GM18870 (cell line): ENCODE results near the gene XRCC3.

ENCODE experiments used
- ATAC-seq: cut with Tn5 transposase; IDR thresholded peaks from one replicate; pipeline ENCODE4 v1.9.1; 2021; ENCODE audit warnings: moderate library complexity; ENCODE audit not compliant: unreplicated experiment

XRCC3 gene

DNA sequence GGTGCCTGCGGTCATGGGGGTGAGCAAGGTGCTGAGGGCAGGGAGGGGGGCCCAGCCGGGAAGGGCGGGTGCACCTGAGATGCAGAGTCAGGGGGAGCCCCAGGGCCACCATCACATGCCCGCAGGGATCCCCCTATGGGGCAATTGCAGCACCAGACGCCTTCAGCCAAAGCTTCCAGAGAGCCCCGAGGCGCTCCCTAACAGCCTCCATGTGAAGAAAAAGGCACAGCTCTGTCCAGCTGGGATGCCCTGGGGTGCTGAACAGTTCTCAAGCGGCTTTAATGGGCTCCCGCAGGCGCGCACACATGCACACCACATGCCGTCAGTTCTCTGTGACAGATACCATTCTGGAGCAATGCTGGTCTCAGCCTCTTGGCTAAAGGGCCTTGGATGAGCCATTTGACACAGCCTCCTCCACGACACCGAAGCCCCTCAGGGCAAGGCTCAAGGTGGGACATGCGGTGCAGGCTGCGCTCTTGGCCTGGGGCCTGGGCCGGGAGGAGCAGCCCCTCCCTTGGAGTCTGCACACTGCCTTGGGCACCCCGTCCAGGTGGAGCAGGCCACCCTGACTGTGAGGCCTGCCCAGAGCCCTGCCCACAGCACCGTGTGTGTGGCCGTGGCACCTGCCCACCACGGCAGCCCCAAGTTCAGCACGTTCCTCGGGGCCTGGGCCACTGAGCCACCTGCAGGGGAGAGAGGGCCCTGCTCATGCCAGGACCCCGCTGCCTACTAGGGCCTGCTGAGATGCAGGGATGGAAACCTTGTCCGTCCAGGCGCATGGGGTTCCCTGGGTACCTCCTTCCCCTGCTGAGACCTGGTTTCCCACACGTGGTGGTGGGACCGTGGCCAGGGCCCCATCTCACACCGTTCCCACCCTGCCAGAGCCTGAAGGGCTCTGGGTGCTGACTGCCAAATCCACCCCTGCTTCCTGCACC is 7.7 kb downstream of the XRCC3 start:
- no peak for ATAC-seq

DNA sequence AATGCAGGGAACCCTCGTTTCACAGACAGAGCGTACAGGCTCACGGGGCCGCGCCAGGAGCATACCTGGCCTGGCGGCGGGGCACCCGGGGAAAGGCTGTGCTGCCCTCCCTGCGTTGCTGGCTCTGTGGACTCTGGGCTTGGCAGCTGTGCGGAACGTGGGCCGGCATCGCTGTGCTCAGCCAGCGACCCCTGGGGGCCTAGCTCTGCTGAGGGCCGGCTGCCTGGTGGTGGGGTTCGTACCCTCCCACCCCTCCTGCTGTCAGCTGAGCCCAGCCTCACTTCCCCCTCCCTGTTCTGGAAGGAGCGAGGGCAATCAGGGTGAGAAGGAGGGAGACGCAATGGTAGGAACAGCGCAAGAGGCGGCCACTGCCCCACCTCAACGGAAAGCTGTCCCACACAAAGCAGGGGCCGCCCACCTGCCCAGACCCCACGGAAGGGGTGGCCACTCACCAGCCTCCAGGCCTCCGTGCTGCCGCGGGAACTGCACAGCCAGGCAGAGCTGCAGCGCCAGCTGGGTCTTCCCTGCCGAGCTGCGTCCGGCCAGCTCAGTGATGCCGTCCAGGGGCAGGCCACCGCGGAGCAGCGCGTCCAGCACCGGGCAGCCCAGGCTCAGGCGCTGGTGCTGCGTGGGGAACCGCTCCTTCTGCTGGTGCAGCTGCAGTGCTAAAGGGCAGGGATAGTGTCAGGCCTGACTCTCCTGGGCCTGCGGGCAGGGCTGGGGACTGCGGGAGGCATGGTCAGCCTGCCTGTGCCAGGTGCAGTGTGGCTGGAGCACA is 8.5 kb downstream of the XRCC3 start:
- ATAC-seq, result no peak

DNA sequence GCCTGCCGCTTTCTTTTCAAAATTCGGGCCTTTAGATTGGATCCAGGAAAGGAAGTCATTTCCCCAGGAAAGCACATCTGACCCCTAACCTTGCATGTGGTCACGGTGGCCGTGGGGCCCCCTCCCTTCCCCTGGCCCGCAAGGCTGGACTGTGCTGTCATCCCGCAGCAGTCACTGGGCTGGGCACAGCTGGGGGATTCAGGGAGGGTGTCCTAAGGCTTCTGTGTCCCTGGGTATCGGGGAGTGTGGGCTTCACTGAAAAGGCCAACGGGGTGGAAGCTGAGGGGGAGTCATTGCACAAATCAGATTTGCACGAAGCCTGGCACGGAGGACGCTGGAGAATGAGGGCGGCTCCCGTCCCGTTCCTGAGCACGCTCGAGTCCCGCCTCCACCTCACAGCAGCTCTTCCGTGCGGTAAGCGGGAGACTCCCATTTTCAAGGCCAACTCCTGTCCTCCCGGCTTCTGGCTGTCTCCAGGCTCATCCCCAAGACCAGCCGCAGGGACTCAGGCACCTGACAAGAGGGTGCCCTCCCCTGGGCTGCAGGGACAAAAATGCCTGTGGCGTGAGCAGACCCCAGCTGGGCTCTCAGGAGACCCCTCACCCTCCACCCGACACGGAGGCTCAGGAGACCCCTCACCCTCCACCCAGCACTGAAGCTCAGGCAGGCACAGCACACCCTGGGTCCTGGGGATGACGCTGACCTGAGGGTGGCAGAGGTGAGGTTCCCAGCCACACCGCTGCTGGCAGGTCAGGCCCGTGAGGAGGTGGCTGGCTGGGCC is 9.6 kb downstream of the XRCC3 start:
- ATAC-seq, result no peak

DNA sequence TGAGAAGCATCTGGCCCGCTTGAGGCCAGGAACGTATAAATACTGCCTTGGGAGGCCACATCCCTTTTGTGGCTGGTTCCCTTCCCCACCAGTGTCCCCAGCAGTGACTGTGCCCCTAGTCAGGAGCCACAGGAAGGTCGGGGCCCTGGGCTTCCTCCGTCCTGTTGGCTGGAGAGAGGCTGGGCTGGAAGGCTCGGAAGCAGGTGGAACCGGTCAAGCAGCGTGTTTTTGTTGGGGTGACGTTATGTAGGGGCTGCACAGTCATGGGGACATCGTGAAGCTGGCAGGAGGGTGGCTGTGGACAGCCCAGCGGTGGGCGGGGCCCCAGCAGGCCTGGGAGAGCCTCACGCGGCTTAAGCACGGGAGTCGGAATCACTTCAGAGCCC is 10.1 kb downstream of the XRCC3 start:
- ATAC-seq, result no peak

DNA sequence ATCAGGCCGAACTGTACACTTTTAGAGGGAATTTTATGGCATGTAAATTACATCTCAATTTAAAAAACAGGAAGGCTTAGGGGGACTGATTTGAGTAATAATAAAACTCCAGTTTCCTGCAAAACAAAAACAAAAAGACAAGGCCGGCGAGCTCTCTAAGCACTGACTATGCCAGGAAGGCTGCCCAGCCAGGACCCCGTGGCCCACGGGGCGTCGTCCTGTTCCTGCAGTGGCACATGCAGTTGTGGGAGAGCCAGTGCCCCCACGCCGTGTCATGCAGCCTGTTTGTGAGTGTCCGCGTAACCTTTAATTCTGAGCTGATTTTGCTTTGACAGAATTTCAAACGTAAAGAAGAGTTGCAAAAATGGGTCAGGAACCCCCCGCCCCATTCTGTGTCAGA is 10.5 kb downstream of the XRCC3 start:
- no peak for ATAC-seq

DNA sequence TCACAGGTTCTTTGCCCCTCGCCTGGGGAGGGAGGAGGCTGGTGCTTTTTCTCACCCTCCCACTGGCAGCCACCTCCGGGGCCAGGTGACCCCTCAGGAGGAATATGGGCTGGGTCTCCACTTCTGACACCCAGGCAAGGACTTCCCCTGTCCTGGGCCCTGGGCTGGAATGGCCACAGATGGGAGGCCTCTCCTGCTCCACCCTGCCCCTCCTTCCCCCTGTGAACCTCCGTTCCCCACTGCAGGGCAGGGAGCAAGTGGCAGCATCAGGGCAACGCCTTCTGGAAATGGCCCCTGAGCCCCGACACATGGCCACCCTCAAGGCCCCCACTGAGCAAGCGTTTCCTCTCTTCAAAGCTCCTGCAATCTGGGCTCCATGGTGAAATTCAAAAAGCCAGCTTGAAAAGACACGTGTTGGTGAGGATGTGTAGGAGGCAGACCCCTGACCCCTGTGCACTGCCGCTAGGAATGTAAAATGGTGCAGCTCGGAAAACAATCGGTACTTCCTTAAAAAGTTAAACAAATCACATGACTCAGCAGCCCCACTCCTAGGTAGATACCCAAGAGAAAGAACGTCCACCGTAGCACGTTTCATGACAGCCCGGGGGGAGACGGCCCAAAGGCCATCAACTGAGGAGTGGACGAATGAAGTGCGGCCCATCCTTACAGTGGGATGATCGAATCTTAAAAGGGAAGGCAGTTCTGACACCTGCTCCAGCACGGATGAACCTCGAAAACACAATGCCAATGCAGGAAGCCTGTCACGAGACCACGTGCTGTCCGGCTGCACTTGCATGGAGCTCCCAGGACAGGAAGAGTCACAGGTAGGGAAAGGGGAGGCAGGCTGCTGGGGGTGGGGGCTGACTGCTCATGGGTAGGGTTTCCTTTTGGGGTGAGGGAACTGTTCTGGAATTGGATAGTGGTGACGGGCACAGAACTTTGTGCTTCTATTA is 11.5 kb downstream of the XRCC3 start:
- ATAC-seq, result no peak

DNA sequence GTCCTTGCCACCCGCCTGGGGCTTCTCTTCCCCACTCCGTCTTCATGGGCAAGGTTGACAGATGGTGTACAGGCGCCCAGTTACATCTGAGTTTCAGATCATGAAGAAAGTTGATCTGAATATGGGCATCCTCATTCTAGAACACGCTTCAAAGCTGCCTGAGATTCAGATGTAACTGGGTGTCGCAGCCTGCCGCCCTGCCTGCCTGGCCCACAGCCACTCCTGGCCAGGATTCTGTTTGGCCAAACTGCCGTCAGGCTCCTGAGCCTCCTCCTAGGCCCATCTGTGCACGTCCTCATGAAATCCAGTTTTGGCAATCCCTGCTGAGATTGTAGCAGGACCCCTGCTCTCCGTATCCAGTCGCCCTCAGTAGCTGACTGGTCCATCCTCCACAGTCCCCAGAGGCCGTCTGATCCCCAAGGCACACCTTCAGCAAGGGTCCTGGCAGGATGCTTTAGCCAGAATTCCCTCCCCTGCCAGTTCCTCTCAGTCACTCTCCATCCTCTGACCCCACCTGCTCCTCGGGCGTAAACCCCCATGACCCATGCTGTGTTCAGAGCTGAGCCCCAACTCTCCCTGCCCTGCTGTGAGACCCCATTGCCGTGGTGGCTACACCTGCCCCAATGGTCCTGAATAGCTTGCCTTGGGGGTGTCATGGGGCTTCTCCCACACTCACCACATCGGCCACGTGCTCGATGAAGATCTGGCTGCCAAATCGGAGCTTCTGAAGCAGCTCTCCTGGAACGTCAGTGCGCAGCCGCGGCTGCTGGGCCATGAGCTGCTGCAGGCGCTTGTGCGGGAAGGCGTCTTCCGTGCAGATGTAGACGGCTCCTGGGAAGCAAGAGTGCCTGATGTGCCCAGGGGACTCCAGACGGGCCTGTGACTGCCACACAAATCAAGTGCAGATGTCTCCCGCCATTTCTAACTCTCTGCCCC is 12.5 kb downstream of the XRCC3 start:
- ATAC-seq, result no peak

DNA sequence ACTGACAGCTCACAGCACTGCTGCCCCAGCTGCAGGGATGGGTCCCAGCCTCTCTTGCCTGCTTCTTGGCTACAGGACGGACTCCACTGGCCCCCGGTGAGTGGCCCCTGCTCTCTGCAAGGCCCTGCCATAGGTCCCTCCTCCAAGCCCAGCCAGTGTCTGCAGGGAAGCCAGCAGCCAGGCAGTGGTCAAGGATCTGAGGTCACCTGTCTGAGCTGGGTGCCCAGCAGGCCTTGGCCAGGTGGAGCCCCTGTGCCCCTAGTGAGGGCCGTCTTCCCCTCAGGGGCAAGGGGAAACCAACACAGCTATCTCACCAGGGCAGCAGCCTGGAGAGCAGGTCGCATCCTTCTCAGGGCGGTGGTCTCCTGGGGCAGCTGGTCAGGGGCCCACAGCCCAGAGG is 13.2 kb downstream of the XRCC3 start:
- no peak for ATAC-seq

DNA sequence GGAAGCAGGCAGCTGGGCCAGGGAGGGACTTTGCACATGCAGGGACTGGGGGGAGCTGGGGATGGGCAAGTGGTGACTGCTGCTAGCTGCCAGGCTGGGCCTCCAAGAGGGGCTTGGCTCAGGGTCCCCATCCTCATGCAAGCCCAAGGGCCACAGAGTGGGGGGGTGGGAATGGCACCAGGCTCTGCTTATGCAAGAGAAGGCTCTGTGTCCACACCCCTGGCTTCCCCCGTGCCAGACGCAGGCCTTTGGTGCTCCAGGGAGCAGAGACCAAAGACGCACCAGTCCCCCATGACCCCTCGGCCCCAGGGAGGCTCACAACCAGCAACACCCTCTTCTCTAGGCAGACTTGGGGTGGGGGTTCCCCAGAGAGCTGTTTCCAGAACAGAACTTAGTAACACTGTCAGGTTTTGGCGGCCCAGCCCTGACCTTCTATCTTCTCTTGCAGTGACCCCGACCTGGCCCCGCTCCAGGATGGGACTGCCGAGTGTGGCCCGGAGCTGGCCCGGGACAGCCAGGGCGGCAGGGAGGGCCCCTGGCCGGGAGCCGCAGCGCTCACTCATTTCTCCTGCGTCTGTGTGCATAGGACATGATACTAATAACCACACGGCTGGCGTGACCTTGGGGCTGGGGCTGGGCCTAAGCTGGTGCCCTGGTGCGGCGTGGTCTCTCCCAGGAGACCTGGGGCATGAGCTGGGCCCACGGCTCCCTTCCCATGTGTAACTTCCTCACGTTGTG is 14.3 kb downstream of the XRCC3 start:
- no peak for ATAC-seq

DNA sequence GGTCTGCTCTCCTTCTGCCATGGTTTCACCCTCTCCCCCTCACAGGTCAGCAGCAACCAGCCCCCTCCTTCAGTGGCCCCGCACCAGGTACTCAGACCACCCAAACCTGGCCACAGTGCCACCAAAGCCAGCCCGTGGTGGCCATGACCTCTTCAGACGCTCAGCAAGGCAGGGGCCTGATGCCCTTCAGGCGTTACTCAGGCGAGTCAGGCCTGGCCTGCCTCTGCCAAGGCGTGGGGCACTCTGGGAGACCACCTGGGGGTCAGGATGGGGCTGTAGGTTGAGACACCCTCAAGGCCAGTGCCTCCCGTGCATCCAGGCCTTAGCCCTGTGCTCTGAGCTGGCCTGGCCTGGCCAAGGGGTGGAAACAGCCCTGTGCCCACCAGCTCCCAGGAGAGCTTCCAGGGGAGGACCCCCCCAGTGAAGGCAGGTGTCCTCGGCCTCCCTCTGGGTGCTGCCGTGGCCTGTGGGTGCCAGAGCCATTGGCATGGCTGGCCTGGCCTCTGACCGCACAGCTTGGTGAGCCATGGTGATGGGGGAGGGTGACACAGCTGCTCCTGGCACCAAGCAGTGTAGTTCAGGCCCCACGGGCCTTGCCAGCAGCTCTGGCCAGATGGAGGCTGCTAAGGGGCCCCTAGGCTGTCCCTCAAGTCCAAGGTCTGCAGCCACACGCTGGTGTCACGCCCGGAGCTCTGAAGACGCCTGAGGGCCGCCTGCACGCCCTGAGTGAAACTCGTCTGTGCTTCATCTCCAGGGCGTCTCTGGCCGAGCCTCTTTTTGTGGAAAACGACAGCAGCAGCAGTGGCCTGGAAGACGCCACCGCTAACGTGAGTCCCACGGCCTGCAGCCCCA is 15.1 kb downstream of the XRCC3 start:
- no peak for ATAC-seq

DNA sequence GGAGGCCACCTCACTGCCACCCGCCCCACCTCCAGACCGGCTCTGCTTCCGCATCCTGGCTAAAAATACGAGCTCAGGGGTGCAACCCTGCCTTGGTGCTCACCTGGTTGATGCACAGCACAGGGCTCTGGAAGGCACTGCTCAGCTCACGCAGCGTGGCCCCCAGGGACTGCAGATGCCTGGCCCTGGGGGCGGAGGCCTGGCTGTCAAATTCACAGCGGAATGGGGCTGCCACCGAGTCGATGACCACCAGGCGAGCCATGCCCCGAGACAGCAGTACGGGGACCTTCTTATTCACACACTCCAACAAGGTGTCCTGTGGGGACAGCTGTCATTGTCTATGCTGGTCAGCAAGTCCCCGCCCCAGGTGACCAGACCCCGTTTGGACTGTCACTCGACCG is 16.0 kb downstream of the XRCC3 start:
- ATAC-seq, result no peak

DNA sequence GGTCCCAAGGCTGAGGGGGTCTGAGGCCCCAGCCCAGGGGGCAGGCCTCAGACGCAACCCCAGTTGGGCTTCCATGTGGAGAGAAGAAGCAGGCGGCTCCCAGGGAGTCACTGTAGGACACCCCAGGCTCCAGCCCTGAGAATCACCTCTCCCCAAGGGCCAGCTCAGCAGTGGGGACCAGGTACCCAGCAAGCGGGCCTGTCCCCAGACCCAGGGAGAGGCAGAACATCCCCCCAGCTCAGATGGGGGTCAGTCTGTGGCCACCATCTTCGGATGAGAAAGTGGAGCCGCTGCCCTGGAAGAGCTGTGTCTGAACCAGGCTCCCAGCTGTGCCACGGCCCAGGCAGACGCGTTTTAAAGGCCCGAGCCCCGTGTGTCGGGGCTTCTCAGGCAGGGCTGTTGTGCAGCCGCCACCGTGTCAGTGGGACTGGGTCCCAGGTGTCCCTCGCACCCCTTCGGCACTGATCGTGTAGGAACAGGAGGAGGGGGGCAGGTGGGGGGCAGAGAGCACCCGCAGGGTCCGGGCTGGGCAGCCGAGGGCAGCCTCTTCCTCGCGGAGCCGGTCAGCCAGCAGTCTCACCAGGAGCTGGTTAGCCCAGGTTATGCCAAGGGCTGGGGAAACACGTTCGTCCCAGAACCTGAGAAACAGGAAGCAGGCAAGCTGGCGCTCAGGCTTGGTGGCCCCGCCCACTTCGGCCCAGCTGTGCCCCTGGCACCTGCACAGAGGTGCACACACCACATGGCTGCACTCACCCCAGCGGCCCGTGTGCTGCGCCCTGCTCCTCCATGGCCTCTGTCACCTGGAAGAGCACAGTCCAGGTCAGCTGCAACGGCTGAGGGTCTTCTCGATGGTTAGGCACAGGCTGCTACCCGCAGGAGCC is 16.6 kb downstream of the XRCC3 start:
- ATAC-seq, result no peak

DNA sequence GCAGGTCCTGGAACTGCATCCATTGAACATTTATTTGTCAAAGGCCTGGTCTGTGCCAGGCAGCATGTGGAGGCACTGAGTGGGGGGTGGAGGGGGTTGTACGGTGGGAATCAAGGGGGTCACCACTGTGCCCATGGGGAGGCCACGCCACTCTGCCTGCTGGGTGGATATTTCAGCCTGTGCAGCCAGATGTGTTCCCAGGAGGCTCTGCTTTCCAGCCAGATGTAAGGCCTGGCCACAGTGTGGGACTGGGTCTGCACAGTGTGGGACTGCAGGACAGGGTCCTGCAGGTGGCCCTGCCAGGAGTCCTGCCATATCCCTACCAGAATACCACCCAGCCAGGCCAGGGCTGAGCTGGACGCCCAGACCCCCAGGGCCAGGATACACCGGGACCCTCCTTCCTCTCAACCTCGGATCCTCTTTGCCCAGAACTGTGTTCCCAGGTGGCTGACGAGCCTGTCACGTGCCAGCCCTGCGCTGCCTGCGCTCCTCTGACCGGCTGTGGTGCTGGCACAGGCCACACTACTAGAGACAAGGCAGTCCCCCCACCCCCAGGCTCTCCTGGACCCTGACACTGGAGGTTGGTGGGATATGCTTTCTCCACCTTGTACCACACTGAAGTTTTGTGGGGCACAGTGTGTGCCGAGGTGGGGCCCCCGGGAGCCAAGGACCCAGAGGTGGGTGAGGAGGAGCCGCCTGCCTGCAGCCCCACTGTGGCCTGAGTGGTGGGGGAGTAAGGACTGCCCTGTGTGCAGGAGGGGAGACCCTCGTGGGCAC is 17.5 kb downstream of the XRCC3 start:
- no peak for ATAC-seq

DNA sequence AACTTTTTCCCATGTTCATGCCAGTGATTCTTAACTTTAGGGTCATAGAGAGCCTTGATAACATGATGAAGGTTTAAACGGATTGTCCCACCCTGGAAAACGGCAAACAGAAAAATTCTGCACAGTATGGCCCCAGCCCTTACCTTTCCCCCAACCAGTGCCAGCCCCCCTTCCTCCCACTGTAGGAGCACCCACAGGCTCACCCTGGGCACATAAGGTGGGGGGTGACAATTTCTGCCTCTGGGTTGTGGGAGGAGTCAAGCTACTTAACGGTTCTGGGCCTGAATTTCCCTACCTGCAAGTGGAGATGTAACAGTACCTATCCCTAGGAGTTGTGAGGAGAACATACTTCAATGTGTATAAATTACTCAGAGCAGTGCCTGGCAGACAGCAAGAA is 18.0 kb downstream of the XRCC3 start:
- ATAC-seq, result no peak

DNA sequence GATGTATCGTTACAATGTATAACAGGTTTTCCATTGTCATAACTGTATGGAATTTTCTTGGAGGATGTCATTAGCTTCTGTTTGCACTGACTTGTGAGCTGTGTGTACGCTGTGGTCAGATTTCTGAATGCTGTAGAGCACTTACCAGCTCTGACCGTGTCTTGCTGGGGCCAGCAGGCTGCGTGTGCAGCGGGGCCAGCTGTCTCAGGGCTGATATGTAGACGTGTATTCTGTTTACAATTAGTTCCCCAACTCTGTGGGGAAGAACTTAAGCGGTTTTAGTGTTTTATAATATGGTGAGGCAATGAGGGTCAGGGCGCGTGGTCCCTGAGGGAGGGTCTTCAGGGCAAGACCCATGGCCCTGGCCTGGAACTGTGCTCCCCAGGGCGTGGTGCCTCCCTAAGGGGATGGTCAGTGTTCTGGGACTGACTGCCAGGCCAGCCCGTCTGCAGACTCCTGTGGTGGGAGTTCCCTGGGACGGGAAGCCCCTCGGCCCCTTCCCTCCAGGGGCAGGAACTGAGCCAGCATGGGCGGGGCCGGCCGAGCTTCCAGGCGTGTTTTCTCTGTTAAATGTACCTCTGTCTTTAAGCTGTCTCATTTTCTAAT is 18.7 kb downstream of the XRCC3 start:
- ATAC-seq, result no peak

DNA sequence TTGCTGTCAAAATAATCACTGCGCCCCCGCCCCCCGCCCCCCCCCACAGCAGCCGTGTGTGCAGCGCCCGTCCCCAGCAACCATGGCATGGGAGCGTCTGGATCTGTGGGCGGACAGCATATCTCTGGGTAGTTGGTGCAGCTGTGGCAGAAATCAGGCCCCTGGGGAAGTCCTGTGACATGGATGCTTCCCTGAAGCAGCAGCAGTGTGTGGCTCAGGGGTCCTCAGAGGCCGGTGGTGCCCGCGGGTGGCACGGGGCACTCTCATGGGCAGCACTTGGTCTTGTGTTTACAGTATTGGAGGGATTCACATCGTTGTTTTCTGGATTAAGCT is 19.2 kb downstream of the XRCC3 start:
- no peak for ATAC-seq
